K562 (cell line): ENCODE results near the gene DNAAF9. TPM values are rescaled to one million over a fixed set of nuclear protein-coding genes. Genes with fewer than 3 reads are reported as not detected.

ENCODE experiments used
- CBX5 ChIP-seq: IDR thresholded peaks from 2 replicates; pipeline ENCODE4 v1.6.1; 2014; ENCODE audit warnings: low read depth, borderline replicate concordance
- CUX1 ChIP-seq: fragments of 200-800 bp; sonication (Bioruptor generic); IDR thresholded peaks from 2 replicates; pipeline ENCODE4 v1.6.1; 2016; ENCODE audit warnings: missing genetic modification characterization, missing compliant biosample characterization
- ELF2 ChIP-seq: fragments of 250-450 bp; sonication (Bioruptor Pico); IDR thresholded peaks from 2 replicates; pipeline ENCODE4 v1.5.0; 2021; ENCODE audit warnings: mild to moderate bottlenecking
- ETV6 ChIP-seq, 3 experiments: fragments of 150-350 bp in 1 of 3; sonication (generic) in 1 of 3; formaldehyde crosslinking in 1 of 3; IDR thresholded peaks; 2 replicates each; pipeline versions ENCODE4 v1.6.1 to v1.8.0; 2014 to 2022; ENCODE audit warnings: borderline replicate concordance in 2 of 3, low read depth in 2 of 3, antibody characterized with exemption in 1 of 3, low read length in 1 of 3, mild to moderate bottlenecking in 1 of 3, missing genetic modification reagents in 1 of 3
- FUS ChIP-seq: fragments of 200-400 bp; formaldehyde crosslinking; optimal IDR thresholded peaks from 2 replicates; pipeline ENCODE3; 2017; ENCODE audit warnings: low read depth, low read length
- MTA3 ChIP-seq: fragments of 450-650 bp; formaldehyde crosslinking; IDR thresholded peaks from 2 replicates; pipeline ENCODE4 v1.6.1; 2017; ENCODE audit warnings: mild to moderate bottlenecking, borderline replicate concordance
- PHTF2 ChIP-seq: fragments of 250-450 bp; sonication (Bioruptor Pico); IDR thresholded peaks from 2 replicates; pipeline ENCODE4 v1.5.0; 2021; ENCODE audit warnings: mild to moderate bottlenecking
- POLR3A ChIP-seq: IDR thresholded peaks from 2 replicates; pipeline ENCODE4 v1.6.1; 2011; ENCODE audit warnings: borderline replicate concordance, mild to moderate bottlenecking, moderate library complexity; ENCODE audit not compliant: insufficient read length, insufficient read depth; ENCODE audit errors: extremely low read depth
- SFPQ ChIP-seq: fragments of 200-400 bp; formaldehyde crosslinking; IDR thresholded peaks from 2 replicates; pipeline ENCODE4 v1.6.1; 2017; ENCODE audit warnings: mild to moderate bottlenecking, low read depth, low read length, moderate library complexity
- TCF7L2 ChIP-seq: fragments of 150-350 bp; IDR thresholded peaks from 2 replicates; pipeline ENCODE4 v1.6.1; 2016; ENCODE audit warnings: low read depth, mild to moderate bottlenecking, low read length, moderate library complexity
- ZBTB33 ChIP-seq: sonication (generic); formaldehyde crosslinking; IDR thresholded peaks from 2 replicates; pipeline ENCODE4 v1.8.1; 2023; ENCODE audit warnings: mild to moderate bottlenecking, missing genetic modification reagents
- ZNF212 ChIP-seq: fragments of 450-650 bp; formaldehyde crosslinking; IDR thresholded peaks from 2 replicates; pipeline ENCODE4 v1.4.0; 2020; ENCODE audit warnings: mild to moderate bottlenecking
- ZNF316 ChIP-seq: fragments of 450-650 bp; IDR thresholded peaks from 2 replicates; pipeline ENCODE4 v1.6.1; 2016
- polyA plus RNA-seq, 8 experiments: library from polyadenylated mRNA; depleted of rRNA in 4 of 8; stranded (reverse) in 5 of 8; unstranded in 3 of 8; fragments of >200 nt; fragmentation: Nextera tagmentation in 2 of 8; fragmentation: Illumina TruSeq in 1 of 8; extraction: Ambion mirVana in 2 of 8; extraction: Trizol in 1 of 8; gene quantifications; 2 replicates each; pipeline versions ENCODE4 v1.2.1 to v1.2.3, GENCODE V29; 2011 to 2014; ENCODE audit warnings: inconsistent platforms in 1 of 8, missing spikeins in 1 of 8
- total RNA-seq, 7 experiments: library from RNA; depleted of rRNA in 6 of 7; stranded (reverse); fragments of >200 nt in 6 of 7; fragmentation: Illumina TruSeq in 2 of 7; extraction: Trizol in 2 of 7; gene quantifications; 2 replicates each; pipeline versions ENCODE4 v1.2.1 to v1.2.3, GENCODE V29; 2011 to 2021; ENCODE audit warnings: low replicate concordance in 1 of 7
- TF ChIP-seq, protein P1 (sequence below): sonication (generic); formaldehyde crosslinking; IDR thresholded peaks from 2 replicates; pipeline ENCODE4 v1.8.0; 2022; ENCODE audit warnings: missing genetic modification reagents, mild to moderate bottlenecking, moderate library complexity, borderline replicate concordance
- TF ChIP-seq, protein P2 (sequence below): sonication (generic); formaldehyde crosslinking; IDR thresholded peaks from 2 replicates; pipeline ENCODE4 v1.8.0; 2023; ENCODE audit warnings: mild to moderate bottlenecking, missing genetic modification reagents

DNAAF9 gene
- total and polyA plus RNA-seq, 9 of the 15 experiments (the other 6 are each of a cell fraction or from before 2014, with no cell fraction given): 0.42 to 2.9 (median 1.9) TPM

DNA sequence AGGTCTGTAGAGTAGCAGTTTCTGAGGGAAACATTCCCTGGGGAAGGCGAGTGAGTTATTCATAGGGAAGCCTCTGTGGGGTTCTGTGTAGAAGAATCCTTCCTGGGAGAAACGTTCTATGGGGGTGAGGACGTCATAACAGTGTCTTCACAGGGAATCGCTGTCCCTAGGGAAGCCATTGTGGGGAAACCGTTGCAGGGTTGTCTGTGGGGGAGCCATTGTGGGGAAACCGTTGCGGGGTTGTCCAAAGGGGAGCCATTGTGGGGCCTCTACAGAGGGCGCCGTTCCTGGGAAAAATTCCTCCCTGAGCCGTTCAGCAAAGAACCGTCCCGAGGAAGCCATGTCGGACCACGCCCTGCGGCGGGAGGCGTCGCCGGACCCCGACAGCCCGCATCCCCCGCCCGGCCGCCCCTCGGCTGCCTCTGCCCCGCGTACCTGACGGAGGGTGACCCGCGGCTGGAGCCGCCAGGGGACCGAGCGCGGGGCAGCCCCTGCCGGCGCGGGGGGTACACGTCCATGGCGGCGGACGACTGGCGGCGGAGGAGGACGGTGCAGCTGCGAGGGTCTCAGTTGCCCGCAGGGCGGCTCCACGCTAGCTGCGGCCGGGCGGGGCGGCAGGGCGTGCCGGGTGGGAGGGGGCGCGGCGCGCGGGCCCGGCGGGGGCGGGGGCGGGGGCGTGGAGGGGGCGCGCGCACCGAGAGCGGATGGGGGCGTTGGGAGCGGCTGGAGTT, at the start of gene DNAAF9 (continued):
- TF ChIP-seq, protein P1, sequence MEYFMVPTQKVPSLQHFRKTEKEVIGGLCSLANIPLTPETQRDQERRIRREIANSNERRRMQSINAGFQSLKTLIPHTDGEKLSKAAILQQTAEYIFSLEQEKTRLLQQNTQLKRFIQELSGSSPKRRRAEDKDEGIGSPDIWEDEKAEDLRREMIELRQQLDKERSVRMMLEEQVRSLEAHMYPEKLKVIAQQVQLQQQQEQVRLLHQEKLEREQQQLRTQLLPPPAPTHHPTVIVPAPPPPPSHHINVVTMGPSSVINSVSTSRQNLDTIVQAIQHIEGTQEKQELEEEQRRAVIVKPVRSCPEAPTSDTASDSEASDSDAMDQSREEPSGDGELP: peak; percentile 66
- TF ChIP-seq POLR3A (no peak), CUX1 (CRISPR knock-in tag) (no peak), FUS (no peak), PHTF2 (CRISPR knock-in tag) (no peak), MTA3 (no peak), ELF2 (CRISPR knock-in tag) (no peak), CBX5 (no peak), ZNF212 (no peak), SFPQ (no peak), ZBTB33 (CRISPR knock-in tag) (no peak), ETV6 (IDR thresholded peaks at IDR 0.05; ENCODE audit: borderline replicate concordance in 1 of 2, low read depth in 2 of 2, low read length in 1 of 2) (no peak), ETV6 (CRISPR knock-in tag; IDR thresholded peaks at IDR 0.05; ENCODE audit: borderline replicate concordance) (no peak), ZNF316 (peak; percentile 34; the same call in 1 of the 2 replicates), TCF7L2 (no peak)
- TF ChIP-seq, protein P2, sequence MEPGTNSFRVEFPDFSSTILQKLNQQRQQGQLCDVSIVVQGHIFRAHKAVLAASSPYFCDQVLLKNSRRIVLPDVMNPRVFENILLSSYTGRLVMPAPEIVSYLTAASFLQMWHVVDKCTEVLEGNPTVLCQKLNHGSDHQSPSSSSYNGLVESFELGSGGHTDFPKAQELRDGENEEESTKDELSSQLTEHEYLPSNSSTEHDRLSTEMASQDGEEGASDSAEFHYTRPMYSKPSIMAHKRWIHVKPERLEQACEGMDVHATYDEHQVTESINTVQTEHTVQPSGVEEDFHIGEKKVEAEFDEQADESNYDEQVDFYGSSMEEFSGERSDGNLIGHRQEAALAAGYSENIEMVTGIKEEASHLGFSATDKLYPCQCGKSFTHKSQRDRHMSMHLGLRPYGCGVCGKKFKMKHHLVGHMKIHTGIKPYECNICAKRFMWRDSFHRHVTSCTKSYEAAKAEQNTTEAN (CRISPR knock-in tag): no peak
